Liver (tissue), 9 donors: Measurements from ENCODE around the gene CHCT1. TPM values are rescaled to one million over a fixed set of nuclear protein-coding genes. Genes with fewer than 3 reads are reported as not detected.

Source experiments
- DNase-seq: peaks from one replicate; pipeline ENCODE4 v3.0.0-alpha.2; 2017; ENCODE audit warnings: low spot score
- H3K27ac ChIP-seq, 2 donors: one replicate each; pipeline ENCODE4 v1.7.0; 2013; ENCODE audit warnings: inconsistent platforms in 2 of 2, low read length in 2 of 2, control low read depth in 1 of 2, low read depth in 1 of 2, mild to moderate bottlenecking in 1 of 2
- H3K27me3 ChIP-seq, 4 donors: one replicate each; pipeline versions ENCODE4 v1.6.1 to v1.7.0; 2013; ENCODE audit warnings: low read length in 3 of 4, inconsistent platforms in 1 of 4, mild to moderate bottlenecking in 1 of 4, moderate library complexity in 1 of 4; ENCODE audit not compliant: control insufficient read depth in 4 of 4, insufficient read depth in 4 of 4
- H3K36me3 ChIP-seq, 4 donors: one replicate each; pipeline versions ENCODE4 v1.6.1 to v1.7.0; 2013; ENCODE audit warnings: low read length in 3 of 4, mild to moderate bottlenecking in 3 of 4, low read depth in 1 of 4, moderate library complexity in 1 of 4; ENCODE audit not compliant: control insufficient read depth in 4 of 4, insufficient read depth in 3 of 4
- H3K4me1 ChIP-seq, 4 donors: one replicate each; pipeline versions ENCODE4 v1.6.1 to v1.7.0; 2013; ENCODE audit warnings: low read length in 3 of 4, mild to moderate bottlenecking in 3 of 4, moderate library complexity in 1 of 4; ENCODE audit not compliant: control insufficient read depth in 4 of 4, insufficient read depth in 4 of 4
- H3K4me3 ChIP-seq, 3 donors: one replicate each; pipeline versions ENCODE4 v1.6.1 to v1.7.0; 2013; ENCODE audit warnings: low read length in 3 of 3, control low read depth in 1 of 3, low read depth in 1 of 3, mild to moderate bottlenecking in 1 of 3
- H3K9ac ChIP-seq, 2 donors: one replicate each; pipeline ENCODE4 v1.7.0; 2013; ENCODE audit warnings: low read length in 2 of 2, mild to moderate bottlenecking in 2 of 2, moderate library complexity in 2 of 2, control low read depth in 1 of 2, low read depth in 1 of 2
- H3K9me3 ChIP-seq, 4 donors: one replicate each; pipeline versions ENCODE4 v1.6.1 to v1.7.0; 2013; ENCODE audit warnings: low read length in 3 of 4; ENCODE audit not compliant: control insufficient read depth in 4 of 4
- CTCF ChIP-seq: fragments of 150-350 bp; IDR thresholded peaks from 2 replicates; pipeline ENCODE4 v1.5.1; 2017; ENCODE audit warnings: improper control_type of control experiment, low read depth, low read length; ENCODE audit not compliant: missing input control
- EGR1 ChIP-seq, 2 donors: IDR thresholded peaks; 2 replicates each; pipeline ENCODE4 v1.6.1; 2016 to 2018; ENCODE audit warnings: antibody characterized with exemption in 2 of 2, low read depth in 2 of 2
- FOXA2 ChIP-seq: IDR thresholded peaks from 2 replicates; pipeline ENCODE4 v1.6.1; 2016; ENCODE audit warnings: antibody characterized with exemption
- GABPA ChIP-seq, 2 donors: IDR thresholded peaks in 1 of 2; conservative IDR thresholded peaks in 1 of 2; 2 replicates each; pipeline ENCODE4 v1.6.1; 2016; ENCODE audit warnings: antibody characterized with exemption in 2 of 2, mild to moderate bottlenecking in 1 of 2, moderate library complexity in 1 of 2
- HNF4A ChIP-seq, 2 donors: conservative IDR thresholded peaks; 2 replicates each; pipeline ENCODE4 v1.6.1; 2016; ENCODE audit warnings: antibody characterized with exemption in 2 of 2, mild to moderate bottlenecking in 2 of 2
- HNF4G ChIP-seq: IDR thresholded peaks from 2 replicates; pipeline ENCODE4 v1.6.1; 2016; ENCODE audit warnings: antibody characterized with exemption
- JUND ChIP-seq, 2 donors: IDR thresholded peaks; 2 replicates each; pipeline ENCODE4 v1.6.1; 2016; ENCODE audit warnings: antibody characterized with exemption in 2 of 2
- MAX ChIP-seq: IDR thresholded peaks from 2 replicates; pipeline ENCODE4 v1.6.1; 2016; ENCODE audit warnings: antibody characterized with exemption
- NR2F2 ChIP-seq: IDR thresholded peaks from 2 replicates; pipeline ENCODE4 v1.6.1; 2016; ENCODE audit warnings: antibody characterized with exemption
- RAD21 ChIP-seq, 2 donors: IDR thresholded peaks; 2 replicates each; pipeline ENCODE4 v1.6.1; 2016; ENCODE audit warnings: antibody characterized with exemption in 2 of 2, mild to moderate bottlenecking in 2 of 2
- REST ChIP-seq: IDR thresholded peaks from 2 replicates; pipeline ENCODE4 v1.6.1; 2016; ENCODE audit warnings: antibody characterized with exemption, mild to moderate bottlenecking
- RXRA ChIP-seq, 2 donors: IDR thresholded peaks; 2 replicates each; pipeline ENCODE4 v1.6.1; 2017 to 2018; ENCODE audit warnings: antibody characterized with exemption in 2 of 2, mild to moderate bottlenecking in 1 of 2
- SP1 ChIP-seq: IDR thresholded peaks from 2 replicates; pipeline ENCODE4 v1.6.1; 2018; ENCODE audit warnings: antibody characterized with exemption, mild to moderate bottlenecking
- TAF1 ChIP-seq: conservative IDR thresholded peaks from 2 replicates; pipeline ENCODE4 v1.6.1; 2016; ENCODE audit warnings: antibody characterized with exemption, mild to moderate bottlenecking
- YY1 ChIP-seq: IDR thresholded peaks from 2 replicates; pipeline ENCODE4 v1.6.1; 2016; ENCODE audit warnings: antibody characterized with exemption, mild to moderate bottlenecking
- ZBTB33 ChIP-seq: IDR thresholded peaks from 2 replicates; pipeline ENCODE4 v1.6.1; 2016; ENCODE audit warnings: antibody characterized with exemption
- WGBS: extraction: QIAGEN DNeasy Blood & Tissue Kit; methylation state at CpG from one replicate; pipeline ENCODE4 v1.1.7; 2013; 5-methylcytosine and 5-hydroxymethylcytosine counted together
- polyA plus RNA-seq, 2 donors: library from polyadenylated mRNA; stranded (reverse) in 1 of 2; unstranded in 1 of 2; fragments of 200-250 nt in 1 of 2; fragments of >200 nt in 1 of 2; fragmentation: Nextera tagmentation in 1 of 2; extraction: Ambion mirVana in 1 of 2; gene quantifications; one replicate each; pipeline versions ENCODE4 v1.2.1 to v1.2.3, GENCODE V29; 2013 to 2015
- total RNA-seq, 2 donors: library from RNA; depleted of rRNA; stranded (reverse); fragments of >200 nt; gene quantifications; one replicate each; pipeline ENCODE4 v1.2.3, GENCODE V29; 2014
- donor health status: healthy.
- donor health status: healthy.
- donor health status: healthy.
- donor health status: healthy.
- donor health status: healthy.

Gene CHCT1
- total and polyA plus RNA-seq, 4 donors = not detected

- WGBS = 86% methylated on average over 3 of the region's 3 CpGs
- Histone ChIP-seq H3K27me3 (no peaks in the 10 kb centered on the region), H3K27ac (no peak overlapping the region), H3K4me3 (no peak overlapping the region), H3K4me1 (no peaks in the 10 kb centered on the region), H3K9me3 (no peaks in the 10 kb centered on the region), H3K9ac (no peak overlapping the region), H3K36me3 (no peaks in the 10 kb centered on the region)
- no peak for TF ChIP-seq RAD21 (IDR thresholded peaks at IDR 0.05)
- no peak for TF ChIP-seq CTCF
- no peak for TF ChIP-seq FOXA2
- no peak for TF ChIP-seq REST
- TF ChIP-seq GABPA (IDR thresholded peaks at IDR 0.05 in 1 of 2, conservative IDR thresholded peaks at IDR 0.05 in 1 of 2) = no peak
- no peak for TF ChIP-seq EGR1 (IDR thresholded peaks at IDR 0.05; ENCODE audit: low read depth in 2 of 2)
- no peak for TF ChIP-seq YY1
- TF ChIP-seq HNF4G = no peak
- no peak for TF ChIP-seq MAX
- no peak for TF ChIP-seq SP1
- no peak for TF ChIP-seq NR2F2
- DNase-seq = no peak
These were observed 18.8 kb upstream of the CHCT1 start for GRCh38 chr17:60403523-60403810.

GRCh38 chr17:60403962-60404361 lies 18.3 kb upstream of the CHCT1 start:
- no peaks in the 10 kb centered on the region for H3K9me3 ChIP-seq
- H3K27me3 ChIP-seq = no peaks in the 10 kb centered on the region
- H3K4me1 ChIP-seq = no peaks in the 10 kb centered on the region
- TF ChIP-seq GABPA (IDR thresholded peaks at IDR 0.05 in 1 of 2, conservative IDR thresholded peaks at IDR 0.05 in 1 of 2) (no peak), FOXA2 (no peak), RXRA (IDR thresholded peaks at IDR 0.05) (no peak), EGR1 (IDR thresholded peaks at IDR 0.05; ENCODE audit: low read depth in 2 of 2) (no peak), JUND (IDR thresholded peaks at IDR 0.05) (no peak), RAD21 (IDR thresholded peaks at IDR 0.05) (no peak), HNF4G (no peak), NR2F2 (no peak)
- no peaks in the 10 kb centered on the region for H3K36me3 ChIP-seq
- no peak overlapping the region for H3K27ac ChIP-seq
- no peak for DNase-seq
- no peak overlapping the region for H3K9ac ChIP-seq
- H3K4me3 ChIP-seq = no peak overlapping the region
- WGBS = 91% methylated on average over 6 of the region's 6 CpGs

- Histone ChIP-seq H3K27ac (no peak overlapping the region), H3K9ac (no peak overlapping the region), H3K9me3 (no peaks in the 10 kb centered on the region), H3K36me3 (no peaks in the 10 kb centered on the region), H3K4me1 (no peaks in the 10 kb centered on the region), H3K4me3 (no peak overlapping the region), H3K27me3 (no peaks in the 10 kb centered on the region)
- 93% methylated on average over 3 of the region's 3 CpGs for WGBS
- no peak for DNase-seq
- TF ChIP-seq NR2F2 (no peak), HNF4G (no peak), MAX (no peak), FOXA2 (no peak), ZBTB33 (no peak), JUND (IDR thresholded peaks at IDR 0.05) (no peak), TAF1 (no peak), YY1 (no peak), CTCF (no peak), RAD21 (IDR thresholded peaks at IDR 0.05) (no peak), HNF4A (conservative IDR thresholded peaks at IDR 0.05) (no peak)
These were observed 15.4 kb upstream of the CHCT1 start for GRCh38 chr17:60406887-60407286.
